K562 (cell line): Measurements from ENCODE around the gene NOX5. TPM values are rescaled to one million over a fixed set of nuclear protein-coding genes. Genes with fewer than 3 reads are reported as not detected.

Experiments used
- ATAC-seq: fragments of 200-7000 bp; cut with Tn5 transposase; 3 replicates; pipeline ENCODE4 v1.9.1; 2020; ENCODE audit warnings: moderate library complexity
- BruUV-seq: library from RNA; stranded (reverse); fragments of 400-500 nt; replicated peaks from 2 replicates; lab custom pipeline; 2021; lab: Mats Ljungman, UMichigan
- CTCF ChIA-PET: fragments of 300-600 bp; formaldehyde crosslinking; extraction: SDS; loops from one replicate; lab custom pipeline; 2021; ENCODE audit warnings: low intra/inter-chr PET ratio; lab: Yijun Ruan, JAX
- POLR2A ChIA-PET: fragments of 300-600, 350-650 bp; sonication (Branson Sonifier 250); formaldehyde crosslinking; extraction: SDS; loops from one replicate; lab custom pipeline; 2021; ENCODE audit warnings: antibody characterized with exemption, inconsistent platforms; lab: Yijun Ruan, JAX
- DNase-seq, 4 experiments: peaks; one replicate each; pipeline versions ENCODE4 v3.0.0 to v3.0.0-alpha.2; 2011 to 2018; ENCODE audit warnings: low spot score in 3 of 4, mixed read lengths in 3 of 4; ENCODE audit errors: extremely low read depth in 1 of 4
- FAIRE-seq: peaks from 2 replicates; lab custom pipeline; 2011; peaks lifted over from hg19 to GRCh38; lab: Jason Lieb, UNC
- H2AFZ ChIP-seq: 2 replicates; pipeline ENCODE4 v1.6.0; 2011; ENCODE audit warnings: low read depth, low read length, control low read depth, inconsistent platforms
- H3K27ac ChIP-seq: fragments of 200-600 bp; 3 replicates; pipeline ENCODE4 v1.8.0; 2011; ENCODE audit warnings: low read depth, mild to moderate bottlenecking, control low read depth, inconsistent platforms, low read length, moderate library complexity, mixed read lengths; ENCODE audit errors: extremely low read depth
- H3K27me3 ChIP-seq, 2 experiments: fragments of 300-600 bp in 1 of 2; 2 replicates in 1 of 2; 3 replicates in 1 of 2; pipeline versions ENCODE4 v1.6.0 to v1.8.0; 2011; ENCODE audit warnings: inconsistent platforms in 2 of 2, low read length in 2 of 2, mild to moderate bottlenecking in 1 of 2, mixed read lengths in 1 of 2, moderate library complexity in 1 of 2; ENCODE audit not compliant: control insufficient read depth in 2 of 2, insufficient read depth in 2 of 2
- H3K36me3 ChIP-seq: fragments of 300-600 bp; 3 replicates; pipeline ENCODE4 v1.8.0; 2011; ENCODE audit warnings: mild to moderate bottlenecking, low read length, inconsistent platforms; ENCODE audit not compliant: control insufficient read depth, insufficient read depth
- H3K4me1 ChIP-seq, 2 experiments: fragments of 200-600 bp in 1 of 2; replicated peaks in 1 of 2; 2 replicates in 1 of 2; 3 replicates in 1 of 2; pipeline versions ENCODE4 v1.5.1 to v1.8.0; 2011; ENCODE audit warnings: inconsistent platforms in 2 of 2, low read length in 2 of 2, mild to moderate bottlenecking in 1 of 2, mixed read lengths in 1 of 2, moderate library complexity in 1 of 2; ENCODE audit not compliant: control insufficient read depth in 2 of 2, insufficient read depth in 2 of 2
- H3K4me2 ChIP-seq: 2 replicates; pipeline ENCODE4 v1.6.1; 2011; ENCODE audit warnings: low read length, control low read depth, inconsistent platforms, mixed read lengths; ENCODE audit not compliant: insufficient read depth
- H3K4me3 ChIP-seq: fragments of 200-600 bp; sonication (generic), shearing (Covaris generic); 2 replicates; pipeline ENCODE4 v1.5.1; 2016; ENCODE audit warnings: control low read depth, inconsistent platforms
- H3K79me2 ChIP-seq: fragments of 200-600 bp; 3 replicates; pipeline ENCODE4 v1.8.0; 2011; ENCODE audit warnings: low read length, inconsistent platforms; ENCODE audit not compliant: control insufficient read depth, insufficient read depth
- H3K9ac ChIP-seq, 2 experiments: 2 replicates each; pipeline versions ENCODE4 v1.6.0 to v1.6.1; 2011; ENCODE audit warnings: low read depth in 2 of 2, low read length in 2 of 2, control low read depth in 1 of 2, inconsistent platforms in 1 of 2, mild to moderate bottlenecking in 1 of 2, mixed read lengths in 1 of 2; ENCODE audit not compliant: insufficient read depth in 1 of 2
- H3K9me1 ChIP-seq: one replicate; pipeline ENCODE4 v1.6.0; 2011; ENCODE audit warnings: inconsistent platforms, mild to moderate bottlenecking, low read length, moderate library complexity; ENCODE audit not compliant: control insufficient read depth, insufficient read depth
- H3K9me3 ChIP-seq: replicated peaks from 2 replicates; pipeline ENCODE4 v1.5.1; 2011; ENCODE audit warnings: low read depth, low read length, inconsistent platforms; ENCODE audit not compliant: control insufficient read depth, insufficient read depth
- H4K20me1 ChIP-seq: replicated peaks from 2 replicates; pipeline ENCODE4 v1.6.1; 2011; ENCODE audit warnings: low read length, inconsistent platforms, mixed read lengths; ENCODE audit not compliant: control insufficient read depth, insufficient read depth
- BCOR ChIP-seq: fragments of 450-650 bp; IDR thresholded peaks from 2 replicates; pipeline ENCODE4 v1.6.1; 2016
- CHD2 ChIP-seq: IDR thresholded peaks from 2 replicates; pipeline ENCODE4 v1.6.1; 2011; ENCODE audit warnings: low read depth, low read length
- E2F5 ChIP-seq: sonication (generic); formaldehyde crosslinking; IDR thresholded peaks from 2 replicates; pipeline ENCODE4 v1.8.0; 2022; ENCODE audit warnings: mild to moderate bottlenecking, missing genetic modification reagents
- NCOA6 ChIP-seq: fragments of 450-650 bp; IDR thresholded peaks from 2 replicates; pipeline ENCODE4 v1.6.1; 2017; ENCODE audit warnings: mild to moderate bottlenecking
- RBM25 ChIP-seq: fragments of 200-400 bp; formaldehyde crosslinking; IDR thresholded peaks from 2 replicates; pipeline ENCODE4 v1.6.1; 2018; ENCODE audit warnings: low read length, low read depth, moderate library complexity; ENCODE audit not compliant: severe bottlenecking
- RFX1 ChIP-seq: fragments of 450-650 bp; IDR thresholded peaks from 2 replicates; pipeline ENCODE4 v1.6.1; 2016; ENCODE audit warnings: mild to moderate bottlenecking, moderate library complexity
- TSC22D4 ChIP-seq: fragments of 450-650 bp; IDR thresholded peaks from 2 replicates; pipeline ENCODE4 v1.6.1; 2016; ENCODE audit warnings: missing genetic modification characterization, missing biosample characterization, control low read depth
- ZNF146 ChIP-seq: IDR thresholded peaks from one replicate; pipeline ENCODE4 v1.6.1; 2018; ENCODE audit warnings: missing compliant biosample characterization; ENCODE audit not compliant: unreplicated experiment
- ZNF217 ChIP-seq: sonication (generic); formaldehyde crosslinking; IDR thresholded peaks from 2 replicates; pipeline ENCODE4 v1.8.0; 2022; ENCODE audit warnings: mild to moderate bottlenecking, missing genetic modification reagents
- ZNF75A ChIP-seq: fragments of 450-650 bp; formaldehyde crosslinking; IDR thresholded peaks from 2 replicates; pipeline ENCODE4 v1.4.0; 2020; ENCODE audit warnings: mild to moderate bottlenecking
- ZNF764 ChIP-seq: fragments of 250-450 bp; sonication (Bioruptor Pico); IDR thresholded peaks from 2 replicates; pipeline ENCODE4 v1.4.0; 2020; ENCODE audit warnings: low read depth, mild to moderate bottlenecking, moderate library complexity
- ZNF77 ChIP-seq: fragments of 250-450 bp; sonication (Bioruptor Pico); IDR thresholded peaks from 2 replicates; pipeline ENCODE4 v1.5.0; 2020
- WGBS: fragments of 100-300 bp; shearing (Covaris generic); methylation state at CpG from one replicate; pipeline ENCODE4 v1.1.6; 2016; ENCODE audit warnings: low coverage, mixed read lengths; ENCODE audit not compliant: insufficient coverage; ENCODE audit errors: missing lambda C conversion rate; 5-methylcytosine and 5-hydroxymethylcytosine counted together
- in situ Hi-C: fragments of 300-500 bp; cut with MboI; formaldehyde crosslinking; loops from 4 replicates; pipeline ENCODE4 v1.15.0; 2018; ENCODE audit warnings: inconsistent platforms, mixed read lengths
- intact Hi-C: fragments of 100-400 bp; cut with micrococcal nuclease; formaldehyde crosslinking; loops from 2 replicates; pipeline ENCODE4 v1.14.2; 2022
- polyA plus RNA-seq, 8 experiments: library from polyadenylated mRNA; depleted of rRNA in 4 of 8; stranded (reverse) in 5 of 8; unstranded in 3 of 8; fragments of >200 nt; fragmentation: Nextera tagmentation in 2 of 8; fragmentation: Illumina TruSeq in 1 of 8; extraction: Ambion mirVana in 2 of 8; extraction: Trizol in 1 of 8; gene quantifications; 2 replicates each; pipeline versions ENCODE4 v1.2.1 to v1.2.3, GENCODE V29; 2011 to 2014; ENCODE audit warnings: inconsistent platforms in 1 of 8, missing spikeins in 1 of 8
- total RNA-seq, 7 experiments: library from RNA; depleted of rRNA in 6 of 7; stranded (reverse); fragments of >200 nt in 6 of 7; fragmentation: Illumina TruSeq in 2 of 7; extraction: Trizol in 2 of 7; gene quantifications; 2 replicates each; pipeline versions ENCODE4 v1.2.1 to v1.2.3, GENCODE V29; 2011 to 2021; ENCODE audit warnings: low replicate concordance in 1 of 7

The NOX5 gene
- total and polyA plus RNA-seq, 9 of the 15 experiments (the other 6 are each of a cell fraction or from before 2014, with no cell fraction given), result 0.01 TPM; not detected in 8

GRCh38 chr15:69046781-69047180, 32.3 kb downstream of the NOX5 start (continued):
- TF ChIP-seq E2F5 (CRISPR knock-in tag) (no peak), ZNF75A (CRISPR knock-in tag) (no peak), CHD2 (no peak), ZNF764 (CRISPR knock-in tag) (no peak), ZNF77 (no peak)

GRCh38 chr15:69049976-69050375, 35.5 kb downstream of the NOX5 start:
- H2AFZ ChIP-seq, result no peak overlapping the region
- no peaks in the 10 kb centered on the region for H3K36me3 ChIP-seq
- ATAC-seq, result no peak
- FAIRE-seq, result no peak
- peaks cover 2 to 24% of the 10 kb centered on the region in 2 experiments; a peak in 3 of 5 replicates for H3K27me3 ChIP-seq
- WGBS, result 3% methylated on average over 4 of the region's 4 CpGs
- TF ChIP-seq TSC22D4 (no peak), NCOA6 (no peak), ZNF146 (CRISPR knock-in tag) (peak; percentile 86), ZNF217 (no peak), RFX1 (peak; percentile 58), BCOR (0 out of 2 replicates have a peak, but pooled peaks have one; percentile 13), RBM25 (peak; percentile 81)
- H3K4me2 ChIP-seq, result no peak overlapping the region
- no peaks in the 10 kb centered on the region for H4K20me1 ChIP-seq
- no peaks in the 10 kb centered on the region for H3K79me2 ChIP-seq
- H3K9ac ChIP-seq, result no peak overlapping the region
- H3K4me3 ChIP-seq, result no peak overlapping the region
- H3K4me1 ChIP-seq, result peaks cover 0 to 4% of the 10 kb centered on the region in 2 experiments; a peak in 2 of 5 replicates
- in situ Hi-C loops, result no loop called here
- no peak overlapping the region for H3K27ac ChIP-seq
- no peaks in the 10 kb centered on the region for H3K9me3 ChIP-seq
- no peaks in the 10 kb centered on the region for H3K9me1 ChIP-seq
- BruUV-seq, result no TSS peak
- ChIA-PET POLR2A (no interaction called here), CTCF (no interaction called here)
- DNase-seq, result no peak
- intact Hi-C loops, result no loop called here
